ENCODE data around the gene TAF1.
"Not testable (repeated sequence)": the region's sequence is repeated elsewhere in the genome, so short reads cannot be mapped to it uniquely, and the experiment has no call there.

Gene TAF1, protein sequence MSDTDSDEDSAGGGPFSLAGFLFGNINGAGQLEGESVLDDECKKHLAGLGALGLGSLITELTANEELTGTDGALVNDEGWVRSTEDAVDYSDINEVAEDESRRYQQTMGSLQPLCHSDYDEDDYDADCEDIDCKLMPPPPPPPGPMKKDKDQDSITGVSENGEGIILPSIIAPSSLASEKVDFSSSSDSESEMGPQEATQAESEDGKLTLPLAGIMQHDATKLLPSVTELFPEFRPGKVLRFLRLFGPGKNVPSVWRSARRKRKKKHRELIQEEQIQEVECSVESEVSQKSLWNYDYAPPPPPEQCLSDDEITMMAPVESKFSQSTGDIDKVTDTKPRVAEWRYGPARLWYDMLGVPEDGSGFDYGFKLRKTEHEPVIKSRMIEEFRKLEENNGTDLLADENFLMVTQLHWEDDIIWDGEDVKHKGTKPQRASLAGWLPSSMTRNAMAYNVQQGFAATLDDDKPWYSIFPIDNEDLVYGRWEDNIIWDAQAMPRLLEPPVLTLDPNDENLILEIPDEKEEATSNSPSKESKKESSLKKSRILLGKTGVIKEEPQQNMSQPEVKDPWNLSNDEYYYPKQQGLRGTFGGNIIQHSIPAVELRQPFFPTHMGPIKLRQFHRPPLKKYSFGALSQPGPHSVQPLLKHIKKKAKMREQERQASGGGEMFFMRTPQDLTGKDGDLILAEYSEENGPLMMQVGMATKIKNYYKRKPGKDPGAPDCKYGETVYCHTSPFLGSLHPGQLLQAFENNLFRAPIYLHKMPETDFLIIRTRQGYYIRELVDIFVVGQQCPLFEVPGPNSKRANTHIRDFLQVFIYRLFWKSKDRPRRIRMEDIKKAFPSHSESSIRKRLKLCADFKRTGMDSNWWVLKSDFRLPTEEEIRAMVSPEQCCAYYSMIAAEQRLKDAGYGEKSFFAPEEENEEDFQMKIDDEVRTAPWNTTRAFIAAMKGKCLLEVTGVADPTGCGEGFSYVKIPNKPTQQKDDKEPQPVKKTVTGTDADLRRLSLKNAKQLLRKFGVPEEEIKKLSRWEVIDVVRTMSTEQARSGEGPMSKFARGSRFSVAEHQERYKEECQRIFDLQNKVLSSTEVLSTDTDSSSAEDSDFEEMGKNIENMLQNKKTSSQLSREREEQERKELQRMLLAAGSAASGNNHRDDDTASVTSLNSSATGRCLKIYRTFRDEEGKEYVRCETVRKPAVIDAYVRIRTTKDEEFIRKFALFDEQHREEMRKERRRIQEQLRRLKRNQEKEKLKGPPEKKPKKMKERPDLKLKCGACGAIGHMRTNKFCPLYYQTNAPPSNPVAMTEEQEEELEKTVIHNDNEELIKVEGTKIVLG (N-terminal part only)

GRCh38 chrX:71365875-71366673, at the start of gene TAF1:
Gene TAF1 (plus strand): TSS chrX:71366357. CDS start chrX:71366375, 18 bp downstream.
- peak; percentile 94 for DNase-seq

DNA sequence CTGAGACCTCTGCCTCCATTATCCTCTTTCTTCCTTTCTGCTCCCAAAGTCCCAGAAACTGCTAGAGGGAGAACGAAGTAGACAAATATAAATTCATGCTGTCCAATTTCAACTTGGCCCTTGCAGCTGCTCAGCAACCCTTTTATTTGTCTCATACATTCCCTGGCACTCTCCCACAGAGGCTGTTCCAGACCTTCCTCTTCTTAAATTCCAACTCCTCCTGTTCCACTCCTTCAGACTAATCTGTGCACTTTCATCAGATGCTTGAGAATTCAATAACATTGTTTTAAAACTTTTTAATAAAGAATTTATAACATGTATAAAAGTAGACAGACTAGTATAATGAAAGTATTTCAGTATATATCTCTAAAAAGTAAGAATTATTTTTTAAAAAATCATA, 49.2 kb upstream of the TAF1 start:
- DNase-seq = not testable (repeated sequence)

DNA sequence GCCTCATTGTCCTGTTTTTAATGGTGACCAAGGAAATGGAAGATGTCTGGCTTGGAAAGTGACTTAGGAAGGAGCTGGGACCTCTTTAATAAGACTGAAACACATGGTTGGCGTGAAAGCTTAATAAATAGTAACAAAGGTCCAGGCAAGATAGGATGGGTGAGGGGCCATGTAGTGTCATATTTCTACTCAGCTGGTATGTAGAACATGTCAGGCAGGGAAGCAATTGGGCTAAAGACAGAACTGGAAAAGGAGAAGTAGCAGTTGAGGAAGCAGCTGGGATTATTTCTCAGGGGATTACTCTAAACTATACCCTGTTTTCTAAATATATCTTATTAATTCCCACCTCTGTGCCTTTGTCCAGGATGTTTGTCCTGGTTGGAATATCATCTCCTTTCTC, 46.0 kb upstream of the TAF1 start:
- DNase-seq = no peak

DNA sequence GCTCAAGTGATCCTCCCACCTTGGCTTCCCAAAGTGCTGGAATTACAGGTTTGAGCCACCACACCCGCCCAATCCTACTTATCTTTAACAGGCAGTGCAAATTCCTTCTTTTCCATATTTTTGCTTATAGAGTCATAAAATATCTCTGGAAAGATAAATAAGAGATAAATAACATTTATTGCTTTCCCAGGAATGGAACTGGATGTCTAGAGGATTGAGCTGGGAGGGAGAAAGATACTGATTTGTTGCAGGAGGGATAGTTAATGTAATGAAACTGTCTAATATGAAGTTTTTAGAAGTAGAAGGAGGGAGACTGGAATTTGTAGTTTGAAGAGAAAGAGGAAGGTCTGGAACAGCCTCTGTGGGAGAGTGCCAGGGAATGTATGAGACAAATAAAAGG, 44.4 kb upstream of the TAF1 start:
- DNase-seq = no peak

DNA sequence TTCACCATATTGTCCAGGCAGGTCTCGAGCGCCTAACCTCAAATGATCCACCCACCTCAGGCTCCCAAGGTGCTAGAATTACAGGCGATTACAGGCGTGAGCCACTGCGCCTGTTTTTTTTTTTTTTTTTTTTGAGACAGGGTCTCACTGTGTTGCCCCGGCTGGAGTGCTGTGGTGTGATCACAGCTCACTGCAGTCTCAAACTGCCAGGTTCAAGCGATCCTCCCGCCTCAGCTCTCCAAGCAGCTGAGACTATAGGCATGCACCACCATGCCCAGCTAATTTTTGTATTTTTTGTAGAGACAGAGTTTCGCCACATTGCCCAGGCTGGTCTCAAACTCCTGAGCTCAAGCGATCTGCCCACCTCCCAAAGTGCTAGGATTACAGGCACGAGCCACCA, 41.7 kb upstream of the TAF1 start:
- DNase-seq = not testable (repeated sequence)

- DNase-seq = no peak
These were observed 39.8 kb upstream of the TAF1 start for GRCh38 chrX:71326394-71326793.

GRCh38 chrX:71349151-71349665, 16.9 kb upstream of the TAF1 start:
- not testable (repeated sequence) for DNase-seq

- DNase-seq = not testable (repeated sequence)
These were observed 16.3 kb upstream of the TAF1 start for GRCh38 chrX:71349867-71350266.

GRCh38 chrX:71352439-71352838, 13.7 kb upstream of the TAF1 start:
- not testable (repeated sequence) for DNase-seq

GRCh38 chrX:71364221-71364620, 1.9 kb upstream of the TAF1 start:
- DNase-seq = no peak

GRCh38 chrX:71365356-71365874, 742 bp upstream of the TAF1 start:
- no peak for DNase-seq

- DNase-seq = peak; percentile 14
These were observed 608 bp downstream of the TAF1 start for GRCh38 chrX:71366674-71367256.

- peak; percentile 2 for DNase-seq
These were observed 1.2 kb downstream of the TAF1 start for GRCh38 chrX:71367396-71367795.

- DNase-seq = no peak
These were observed 6.2 kb downstream of the TAF1 start for GRCh38 chrX:71372388-71372787.

DNA sequence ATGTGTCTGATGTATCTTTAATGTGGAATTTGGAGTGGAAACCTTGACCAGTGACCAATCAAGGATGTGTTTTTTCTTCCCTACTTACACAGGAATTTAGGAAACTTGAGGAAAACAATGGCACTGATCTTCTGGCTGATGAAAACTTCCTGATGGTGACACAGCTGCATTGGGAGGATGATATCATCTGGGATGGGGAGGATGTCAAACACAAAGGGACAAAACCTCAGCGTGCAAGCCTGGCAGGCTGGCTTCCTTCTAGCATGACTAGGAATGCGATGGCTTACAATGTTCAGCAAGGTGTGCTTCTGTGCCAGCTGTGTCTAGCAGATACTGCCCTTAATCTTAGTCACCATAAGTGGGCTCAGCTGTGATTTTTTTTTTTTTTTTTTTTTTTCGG, 12.6 kb downstream of the TAF1 start:
- DNase-seq = no peak

DNA sequence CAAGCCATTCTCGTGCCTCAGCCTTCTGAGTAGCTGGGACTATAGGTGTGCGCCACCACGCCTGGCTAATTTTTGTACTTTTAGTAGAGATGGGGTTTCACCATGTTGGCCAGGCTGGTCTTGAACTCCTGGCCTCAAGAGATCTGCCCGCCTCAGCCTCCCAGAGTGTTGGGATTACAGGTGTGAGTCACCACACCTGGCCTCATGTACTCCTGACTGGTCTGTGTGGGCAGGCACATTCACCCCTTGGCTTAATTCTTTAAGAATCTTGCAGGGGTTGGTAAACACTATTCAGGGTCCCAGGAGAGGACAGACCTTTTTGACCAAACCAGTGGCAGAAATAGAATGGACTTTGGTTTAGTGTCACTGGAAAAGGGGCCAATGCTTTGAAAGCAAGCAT, 25.6 kb downstream of the TAF1 start:
- DNase-seq = not testable (repeated sequence)

DNA sequence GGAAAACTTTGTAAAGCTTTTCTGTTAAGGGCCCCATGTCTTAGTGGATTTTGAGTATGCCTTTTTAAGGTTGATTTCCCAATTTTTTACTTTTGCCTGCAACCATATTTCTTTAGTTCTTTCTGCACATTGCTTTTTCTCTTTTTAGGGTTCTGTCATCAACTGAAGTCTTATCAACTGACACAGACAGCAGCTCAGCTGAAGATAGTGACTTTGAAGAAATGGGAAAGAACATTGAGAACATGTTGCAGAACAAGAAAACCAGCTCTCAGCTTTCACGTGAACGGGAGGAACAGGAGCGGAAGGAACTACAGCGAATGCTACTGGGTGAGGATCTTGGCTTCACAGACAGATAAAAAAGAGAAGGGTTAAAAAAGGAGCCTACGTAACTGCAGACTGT, 27.8 kb downstream of the TAF1 start:
- no peak for DNase-seq

GRCh38 chrX:71396576-71396975, 30.4 kb downstream of the TAF1 start:
- no peak for DNase-seq

DNA sequence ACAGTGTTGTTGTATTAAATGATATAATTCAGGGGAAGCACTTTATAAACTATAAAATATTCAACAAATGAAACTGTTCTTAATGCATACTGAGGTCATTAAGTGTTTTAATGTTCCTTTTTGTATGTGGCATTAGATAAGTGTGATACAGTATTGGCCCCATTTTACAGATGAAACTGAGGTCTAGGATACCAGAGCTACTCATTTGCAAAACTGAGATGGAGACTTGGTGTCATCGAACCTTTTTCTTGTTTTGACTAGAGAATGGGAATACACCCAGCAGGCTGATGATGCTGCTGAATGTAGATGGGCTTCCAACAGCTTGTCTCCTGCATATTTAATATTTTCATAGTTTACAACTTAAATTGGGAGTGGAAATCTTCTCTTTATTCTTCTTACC, 34.6 kb downstream of the TAF1 start:
- no peak for DNase-seq

DNA sequence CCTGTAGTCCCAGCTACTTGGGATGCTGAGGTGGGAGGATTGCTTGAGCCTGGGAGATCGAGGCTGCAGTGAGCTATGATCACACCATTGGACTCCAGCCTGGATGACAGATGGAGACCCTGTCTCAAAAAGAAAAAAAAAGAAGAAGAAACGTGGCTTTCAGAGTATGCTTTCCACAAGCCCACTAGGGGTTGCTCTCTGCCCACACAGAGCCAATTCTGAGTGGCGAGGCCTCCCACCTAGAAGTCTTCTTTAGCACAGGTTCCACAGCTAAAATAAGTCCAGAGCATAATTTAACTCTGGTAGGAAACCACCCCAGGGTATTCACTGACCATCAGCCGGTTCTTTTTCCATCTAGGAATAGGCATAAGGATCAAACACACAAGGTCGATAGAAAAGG, 50.1 kb downstream of the TAF1 start:
- DNase-seq = not testable (repeated sequence)

DNA sequence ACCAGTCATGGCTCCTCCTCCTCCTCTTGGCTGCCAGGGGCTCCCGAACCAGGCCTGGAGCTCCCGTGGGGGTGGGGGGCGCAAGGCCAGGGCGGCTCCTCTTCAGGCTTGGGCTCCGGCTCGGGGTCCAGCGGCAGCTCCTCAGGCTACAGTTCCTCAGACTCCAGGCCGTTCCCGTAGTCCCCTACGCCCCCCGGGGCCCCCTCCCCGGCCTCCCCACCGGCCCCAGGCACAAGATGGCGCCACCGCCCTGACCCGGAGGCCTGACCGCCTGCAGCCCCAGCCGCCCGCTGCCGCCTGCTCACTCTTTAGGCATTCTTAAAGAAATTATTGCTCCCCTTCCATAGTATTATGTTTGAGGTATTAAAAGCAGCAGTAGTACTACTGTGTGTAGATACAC, 54.5 kb downstream of the TAF1 start:
- DNase-seq = no peak
